Caco-2 (cell line): ENCODE data around the gene SF3A2. TPM values are rescaled to one million over a fixed set of nuclear protein-coding genes. Genes with fewer than 3 reads are reported as not detected.

Experiments
- BruUV-seq: library from RNA; stranded (reverse); fragments of 400-500 nt; replicated peaks from 2 replicates; lab custom pipeline; 2021; lab: Mats Ljungman, UMichigan
- CTCF ChIA-PET: fragments of 300-600 bp; sonication (Branson Sonifier 250); formaldehyde crosslinking; loops from one replicate; lab custom pipeline; 2022; ENCODE audit warnings: antibody characterized with exemption; lab: Charles Lee
- POLR2A ChIA-PET: fragments of 300-600 bp; sonication (Branson Sonifier 250); formaldehyde crosslinking; loops from one replicate; lab custom pipeline; 2022; ENCODE audit warnings: antibody characterized with exemption; lab: Charles Lee
- DNase-seq, 2 experiments: peaks; one replicate each; pipeline versions ENCODE4 v3.0.0 to v3.0.0-alpha.2; 2020 to 2022
- H3K27me3 ChIP-seq: replicated peaks from 2 replicates; pipeline ENCODE4 v1.6.0; 2011; ENCODE audit warnings: low read length; ENCODE audit not compliant: control insufficient read depth, insufficient read depth
- H3K36me3 ChIP-seq: 2 replicates; pipeline ENCODE4 v1.5.1; 2011; ENCODE audit warnings: low read length; ENCODE audit not compliant: control insufficient read depth, insufficient read depth
- H3K4me1 ChIP-seq: fragments of 250-450 bp; sonication (Bioruptor Pico); 2 replicates; pipeline ENCODE4 v1.5.1; 2020; ENCODE audit warnings: mild to moderate bottlenecking
- H3K4me3 ChIP-seq: 2 replicates; pipeline ENCODE4 v1.5.1; 2011; ENCODE audit warnings: low read depth, mild to moderate bottlenecking, control low read depth, low read length
- H3K9me3 ChIP-seq: fragments of 250-450 bp; sonication (Bioruptor Pico); 2 replicates; pipeline ENCODE4 v1.5.1; 2020; ENCODE audit warnings: mild to moderate bottlenecking, moderate library complexity
- H3K27ac Mint-ChIP-seq: one replicate; pipeline ENCODE4 v1.8.0; 2022; ENCODE audit warnings: mixed read lengths; ENCODE audit not compliant: unreplicated experiment
- H3K27me3 Mint-ChIP-seq: one replicate; pipeline ENCODE4 v1.8.0; 2022; ENCODE audit warnings: mixed read lengths; ENCODE audit not compliant: insufficient read depth, unreplicated experiment
- H3K36me3 Mint-ChIP-seq: one replicate; pipeline ENCODE4 v1.8.0; 2022; ENCODE audit warnings: mild to moderate bottlenecking, mixed read lengths; ENCODE audit not compliant: insufficient read depth, unreplicated experiment
- H3K4me1 Mint-ChIP-seq: one replicate; pipeline ENCODE4 v1.8.0; 2022; ENCODE audit warnings: low read depth, mixed read lengths; ENCODE audit not compliant: unreplicated experiment
- H3K4me3 Mint-ChIP-seq: one replicate; pipeline ENCODE4 v1.8.0; 2022; ENCODE audit warnings: mild to moderate bottlenecking, moderate library complexity, mixed read lengths; ENCODE audit not compliant: unreplicated experiment
- H3K9me3 Mint-ChIP-seq: one replicate; pipeline ENCODE4 v1.8.0; 2022; ENCODE audit warnings: mixed read lengths; ENCODE audit not compliant: unreplicated experiment
- CTCF ChIP-seq, 2 experiments: fragments of 200-600 bp in 1 of 2; IDR thresholded peaks; 1 replicate in 1 of 2; 2 replicates in 1 of 2; pipeline versions ENCODE4 v1.5.1 to v1.8.0; 2011 to 2022; ENCODE audit warnings: antibody characterized with exemption in 1 of 2, control low read depth in 1 of 2, inconsistent platforms in 1 of 2, low read depth in 1 of 2, low read length in 1 of 2, mild to moderate bottlenecking in 1 of 2, moderate library complexity in 1 of 2; ENCODE audit not compliant: insufficient read depth in 1 of 2, severe bottlenecking in 1 of 2, unreplicated experiment in 1 of 2
- intact Hi-C: fragments of 100-400 bp; cut with micrococcal nuclease; formaldehyde crosslinking; loops from one replicate; pipeline ENCODE4 v1.10.0; 2022; ENCODE audit not compliant: unreplicated experiment
- total RNA-seq: library from RNA; stranded (reverse); gene quantifications from 2 replicates; pipeline ENCODE4 v1.2.3, GENCODE V29; 2022

Gene SF3A2
- total RNA-seq, 1 experiment from 2014 or later = 129 TPM

GRCh38 chr19:2282062-2282861 is 45.6 kb downstream of the SF3A2 start, which contains the start of gene PEAK3:
TSS of gene PEAK3 (minus strand) at chr19:2282175. CDS start at chr19:2280931, 1,244 bp downstream.
- Mint-ChIP-seq H3K4me1 (no peaks in the 10 kb centered on the region), H3K36me3 (peaks cover 30% of the 10 kb centered on the region), H3K4me3 (no peak within 1 kb of the TSS), H3K27ac (peak within 1 kb of the TSS; percentile 22), H3K9me3 (no peaks in the 10 kb centered on the region), H3K27me3 (no peaks in the 10 kb centered on the region)
- TF ChIP-seq CTCF (IDR thresholded peaks at IDR 0.05; ENCODE audit: insufficient read depth in 1 of 2, low read depth in 1 of 2, low read length in 1 of 2, severe bottlenecking in 1 of 2, unreplicated experiment in 1 of 2) = no peak
- H3K9me3 ChIP-seq = no peaks in the 10 kb centered on the region
- ChIA-PET POLR2A (no interaction called here), CTCF (no interaction called here)
- H3K4me3 ChIP-seq = no peak within 1 kb of the TSS
- H3K4me1 ChIP-seq = peaks cover 7% of the 10 kb centered on the region; the same call in 1 of the 2 replicates
- intact Hi-C loops = no loop called here
- no peaks in the 10 kb centered on the region for H3K36me3 ChIP-seq
- H3K27me3 ChIP-seq = no peaks in the 10 kb centered on the region
- DNase-seq = peak in 1 of 2 experiments; percentile 30
- no TSS peak for BruUV-seq

- DNase-seq = no peak
- Mint-ChIP-seq H3K27me3 (no peaks in the 10 kb centered on the region), H3K4me3 (no peak overlapping the region)
These were observed 46.2 kb downstream of the SF3A2 start for GRCh38 chr19:2282862-2283237.

More at GRCh38 chr19:2282862-2283237, 46.2 kb downstream of the SF3A2 start:
- no TSS peak for BruUV-seq
- ChIA-PET POLR2A (no interaction called here), CTCF (no interaction called here)
- no peak overlapping the region for H3K4me3 ChIP-seq
- H3K4me1 ChIP-seq = peaks cover 7% of the 10 kb centered on the region; the same call in 1 of the 2 replicates
- H3K9me3 ChIP-seq = no peaks in the 10 kb centered on the region
- no peaks in the 10 kb centered on the region for H3K4me1 Mint-ChIP-seq
- no peak for TF ChIP-seq CTCF (IDR thresholded peaks at IDR 0.05; ENCODE audit: insufficient read depth in 1 of 2, low read depth in 1 of 2, low read length in 1 of 2, severe bottlenecking in 1 of 2, unreplicated experiment in 1 of 2)
- intact Hi-C loops = no loop called here
- H3K36me3 ChIP-seq = no peaks in the 10 kb centered on the region
- no peaks in the 10 kb centered on the region for H3K27me3 ChIP-seq
- peaks cover 24% of the 10 kb centered on the region for H3K36me3 Mint-ChIP-seq
- no peaks in the 10 kb centered on the region for H3K9me3 Mint-ChIP-seq
- H3K27ac Mint-ChIP-seq = no peak overlapping the region
